ENCODE results near the gene RASA4. TPM values are rescaled to one million over a fixed set of nuclear protein-coding genes. Genes with fewer than 3 reads are reported as not detected.
"Not testable (repeated sequence)": the region's sequence is repeated elsewhere in the genome, so short reads cannot be mapped to it uniquely, and the experiment has no call there.

RASA4 gene
- total and polyA plus RNA-seq, 4 experiments from 2014 or later: 7.7 to 43.3 (median 31.0) TPM

DNA sequence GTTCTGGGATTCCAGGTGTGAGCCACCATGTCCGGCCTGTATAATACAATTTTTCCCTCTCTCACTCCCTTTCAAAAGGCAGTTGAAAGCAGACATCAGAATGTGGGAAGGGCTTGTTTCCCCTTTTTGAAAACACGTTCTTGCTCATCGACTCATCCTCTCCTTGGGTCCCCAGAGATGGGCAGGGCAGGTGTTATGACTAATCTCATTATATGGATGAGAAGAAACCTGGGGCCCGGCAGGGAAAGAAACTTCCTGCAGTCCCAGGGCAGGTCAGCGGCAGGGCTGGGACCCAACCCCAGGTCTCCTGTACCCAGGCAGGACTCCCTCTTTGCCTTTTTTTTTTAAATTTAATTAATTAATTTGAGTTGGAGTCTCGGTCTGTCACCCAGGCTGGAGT is 70.2 kb downstream of the RASA4 start:
- H3K27ac Mint-ChIP-seq; H3K9me3 ChIP-seq (ENCODE audit: control insufficient read depth in 1 of 2, low read length in 2 of 2); H3K27me3 ChIP-seq (ENCODE audit: insufficient read depth, low read length); H3K4me1 ChIP-seq (ENCODE audit: insufficient read depth, low read length); H3K4me3 ChIP-seq (ENCODE audit: low read length in 2 of 2); H3K27me3 Mint-ChIP-seq; H3K9me3 Mint-ChIP-seq; DNase-seq; H3K27ac ChIP-seq (ENCODE audit: low read depth, low read length); H3K36me3 Mint-ChIP-seq; POLR2A ChIA-PET (ENCODE audit: partially characterized antibody); CTCF ChIA-PET (ENCODE audit: partially characterized antibody); H3K4me1 Mint-ChIP-seq; intact Hi-C loops (cut with micrococcal nuclease); H3K36me3 ChIP-seq (ENCODE audit: insufficient read depth, low read length); H3K4me3 Mint-ChIP-seq: not testable (repeated sequence)

DNA sequence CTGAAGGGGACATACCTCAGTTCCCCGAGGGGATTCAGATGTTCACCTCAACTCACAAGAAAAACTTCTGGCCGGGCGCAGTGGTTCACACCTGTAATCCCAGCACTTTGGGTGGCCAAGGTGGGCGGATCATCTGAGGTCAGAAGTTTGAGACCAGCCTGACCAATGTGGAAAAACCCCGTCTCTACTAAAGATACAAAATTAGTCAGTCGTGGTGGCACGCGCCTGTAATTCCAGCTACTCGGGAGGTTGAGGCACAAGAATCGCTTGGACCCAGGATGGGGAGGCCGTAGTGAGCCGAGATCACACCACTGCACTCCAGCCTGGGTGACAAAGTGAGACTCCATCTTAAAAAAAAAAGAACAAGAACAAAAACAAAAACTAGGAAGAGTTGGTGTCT is 71.3 kb downstream of the RASA4 start:
- H3K4me1 Mint-ChIP-seq; POLR2A ChIA-PET (ENCODE audit: partially characterized antibody); H3K9me3 ChIP-seq (ENCODE audit: control insufficient read depth in 1 of 2, low read length in 2 of 2); H3K27me3 Mint-ChIP-seq; intact Hi-C loops (cut with micrococcal nuclease); H3K36me3 ChIP-seq (ENCODE audit: insufficient read depth, low read length); H3K4me1 ChIP-seq (ENCODE audit: insufficient read depth, low read length); H3K27me3 ChIP-seq (ENCODE audit: insufficient read depth, low read length); H3K36me3 Mint-ChIP-seq; DNase-seq; H3K4me3 Mint-ChIP-seq; H3K27ac ChIP-seq (ENCODE audit: low read depth, low read length); H3K9me3 Mint-ChIP-seq; H3K4me3 ChIP-seq (ENCODE audit: low read length in 2 of 2); CTCF ChIA-PET (ENCODE audit: partially characterized antibody); H3K27ac Mint-ChIP-seq: not testable (repeated sequence)

GRCh38 chr7:102544372-102544771 is 72.2 kb downstream of the RASA4 start:
- H3K4me1 Mint-ChIP-seq; CTCF ChIA-PET (ENCODE audit: partially characterized antibody); H3K36me3 ChIP-seq (ENCODE audit: insufficient read depth, low read length); H3K9me3 ChIP-seq (ENCODE audit: control insufficient read depth in 1 of 2, low read length in 2 of 2); H3K9me3 Mint-ChIP-seq; DNase-seq; POLR2A ChIA-PET (ENCODE audit: partially characterized antibody); H3K4me3 ChIP-seq (ENCODE audit: low read length in 2 of 2); H3K27me3 Mint-ChIP-seq; H3K36me3 Mint-ChIP-seq; intact Hi-C loops (cut with micrococcal nuclease); H3K4me1 ChIP-seq (ENCODE audit: insufficient read depth, low read length); H3K27ac ChIP-seq (ENCODE audit: low read depth, low read length); H3K27me3 ChIP-seq (ENCODE audit: insufficient read depth, low read length); H3K4me3 Mint-ChIP-seq; H3K27ac Mint-ChIP-seq: not testable (repeated sequence)

GRCh38 chr7:102543596-102543995 is 73.0 kb downstream of the RASA4 start, which contains the start of gene UPK3BL2:
UPK3BL2 (minus strand) TSS chr7:102543696; CDS start chr7:102543636, 60 bp downstream.
- H3K27ac ChIP-seq (ENCODE audit: low read depth, low read length); intact Hi-C loops (cut with micrococcal nuclease); H3K27ac Mint-ChIP-seq; POLR2A ChIA-PET (ENCODE audit: partially characterized antibody); CTCF ChIA-PET (ENCODE audit: partially characterized antibody); H3K9me3 ChIP-seq (ENCODE audit: control insufficient read depth in 1 of 2, low read length in 2 of 2); H3K27me3 Mint-ChIP-seq; H3K36me3 Mint-ChIP-seq; H3K9me3 Mint-ChIP-seq; DNase-seq; H3K27me3 ChIP-seq (ENCODE audit: insufficient read depth, low read length); H3K4me3 Mint-ChIP-seq; H3K4me3 ChIP-seq (ENCODE audit: low read length in 2 of 2); H3K4me1 ChIP-seq (ENCODE audit: insufficient read depth, low read length); H3K36me3 ChIP-seq (ENCODE audit: insufficient read depth, low read length); H3K4me1 Mint-ChIP-seq: not testable (repeated sequence)

DNA sequence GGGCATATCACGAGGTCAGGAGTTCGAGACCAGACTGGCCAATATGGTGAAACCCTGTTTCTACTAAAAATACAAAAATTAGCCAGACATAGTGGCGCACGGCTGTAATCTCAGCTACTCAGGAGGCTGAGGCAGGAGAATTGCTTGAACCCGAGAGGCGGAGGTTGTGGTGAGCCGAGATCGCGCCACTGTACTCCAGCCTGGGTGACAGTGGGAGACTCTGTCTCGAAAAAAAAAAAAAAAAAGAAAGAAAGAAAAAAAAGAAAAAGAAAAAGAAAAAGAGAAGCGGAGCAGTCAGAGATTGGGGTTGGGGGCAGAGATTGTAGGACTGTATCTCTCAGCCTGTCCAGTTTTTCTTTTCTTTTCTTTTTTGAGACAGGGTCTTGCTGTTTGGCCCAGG is 73.8 kb downstream of the RASA4 start:
- DNase-seq; H3K9me3 ChIP-seq (ENCODE audit: control insufficient read depth in 1 of 2, low read length in 2 of 2); POLR2A ChIA-PET (ENCODE audit: partially characterized antibody); H3K36me3 Mint-ChIP-seq; H3K4me1 Mint-ChIP-seq; CTCF ChIA-PET (ENCODE audit: partially characterized antibody); H3K27me3 ChIP-seq (ENCODE audit: insufficient read depth, low read length); H3K4me3 Mint-ChIP-seq; intact Hi-C loops (cut with micrococcal nuclease); H3K9me3 Mint-ChIP-seq; H3K27me3 Mint-ChIP-seq; H3K27ac ChIP-seq (ENCODE audit: low read depth, low read length); H3K4me3 ChIP-seq (ENCODE audit: low read length in 2 of 2); H3K27ac Mint-ChIP-seq; H3K36me3 ChIP-seq (ENCODE audit: insufficient read depth, low read length); H3K4me1 ChIP-seq (ENCODE audit: insufficient read depth, low read length): not testable (repeated sequence)

DNA sequence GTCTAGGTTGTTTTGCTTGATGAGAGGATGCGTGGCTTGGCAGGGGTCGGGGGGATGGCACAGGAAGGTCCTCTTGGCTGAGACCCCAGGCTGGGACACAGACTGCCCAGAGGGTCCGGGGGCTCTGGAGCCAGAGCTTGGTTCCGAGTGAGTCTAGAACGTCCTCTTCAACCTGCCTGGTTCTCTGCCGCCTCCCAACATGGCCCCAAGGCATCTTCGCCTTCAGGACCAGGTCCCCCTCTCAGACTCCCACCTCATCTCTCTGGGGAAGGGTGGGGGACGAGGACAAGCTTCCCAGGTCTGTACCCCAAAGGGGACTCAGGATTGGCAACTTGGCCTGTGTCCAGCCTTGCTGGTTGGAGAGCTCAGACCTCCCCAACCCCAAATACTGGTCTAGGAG is 74.5 kb downstream of the RASA4 start:
- H3K4me3 Mint-ChIP-seq; H3K27me3 ChIP-seq (ENCODE audit: insufficient read depth, low read length); H3K36me3 Mint-ChIP-seq; CTCF ChIA-PET (ENCODE audit: partially characterized antibody); intact Hi-C loops (cut with micrococcal nuclease); H3K27me3 Mint-ChIP-seq; H3K9me3 Mint-ChIP-seq; H3K27ac ChIP-seq (ENCODE audit: low read depth, low read length); POLR2A ChIA-PET (ENCODE audit: partially characterized antibody); H3K4me1 Mint-ChIP-seq; H3K4me3 ChIP-seq (ENCODE audit: low read length in 2 of 2); H3K9me3 ChIP-seq (ENCODE audit: control insufficient read depth in 1 of 2, low read length in 2 of 2); H3K4me1 ChIP-seq (ENCODE audit: insufficient read depth, low read length); DNase-seq; H3K27ac Mint-ChIP-seq; H3K36me3 ChIP-seq (ENCODE audit: insufficient read depth, low read length): not testable (repeated sequence)

GRCh38 chr7:102540604-102541003 is 76.0 kb downstream of the RASA4 start:
- POLR2A ChIA-PET (ENCODE audit: partially characterized antibody); H3K4me1 ChIP-seq (ENCODE audit: insufficient read depth, low read length); H3K9me3 ChIP-seq (ENCODE audit: control insufficient read depth in 1 of 2, low read length in 2 of 2); H3K36me3 Mint-ChIP-seq; H3K4me1 Mint-ChIP-seq; H3K36me3 ChIP-seq (ENCODE audit: insufficient read depth, low read length); H3K27ac ChIP-seq (ENCODE audit: low read depth, low read length); CTCF ChIA-PET (ENCODE audit: partially characterized antibody); H3K9me3 Mint-ChIP-seq; H3K4me3 Mint-ChIP-seq; H3K4me3 ChIP-seq (ENCODE audit: low read length in 2 of 2); intact Hi-C loops (cut with micrococcal nuclease); H3K27ac Mint-ChIP-seq; H3K27me3 Mint-ChIP-seq; DNase-seq; H3K27me3 ChIP-seq (ENCODE audit: insufficient read depth, low read length): not testable (repeated sequence)

GRCh38 chr7:102535062-102535615 is 81.4 kb downstream of the RASA4 start:
- H3K4me3 Mint-ChIP-seq; H3K27me3 Mint-ChIP-seq; H3K4me3 ChIP-seq (ENCODE audit: low read length in 2 of 2); H3K9me3 Mint-ChIP-seq; H3K4me1 Mint-ChIP-seq; H3K36me3 ChIP-seq (ENCODE audit: insufficient read depth, low read length); H3K36me3 Mint-ChIP-seq; H3K4me1 ChIP-seq (ENCODE audit: insufficient read depth, low read length); POLR2A ChIA-PET (ENCODE audit: partially characterized antibody); H3K27ac ChIP-seq (ENCODE audit: low read depth, low read length); intact Hi-C loops (cut with micrococcal nuclease); CTCF ChIA-PET (ENCODE audit: partially characterized antibody); H3K27me3 ChIP-seq (ENCODE audit: insufficient read depth, low read length); H3K9me3 ChIP-seq (ENCODE audit: control insufficient read depth in 1 of 2, low read length in 2 of 2); DNase-seq: not testable (repeated sequence)
- H3K27ac Mint-ChIP-seq: peak overlapping the region in 1 of 7 donors; percentile 23
